B cell (primary cell): Measurements from ENCODE around the gene SLC23A3.

Source experiments
- CTCF ChIP-seq: fragments of 200-600 bp; IDR thresholded peaks from one replicate; pipeline ENCODE4 v1.8.0; 2022; ENCODE audit warnings: antibody characterized with exemption, mild to moderate bottlenecking
- EZH2 ChIP-seq: IDR thresholded peaks from 2 replicates; pipeline ENCODE4 v1.6.1; 2012; ENCODE audit warnings: borderline replicate concordance, low read depth, mild to moderate bottlenecking, moderate library complexity, low read length; ENCODE audit not compliant: insufficient read depth, poor library complexity, severe bottlenecking

- peak; percentile 55 for TF ChIP-seq CTCF
- no peak for TF ChIP-seq EZH2
Observed at GRCh38 chr2:219177552-219178376, 7.9 kb upstream of the SLC23A3 start, which contains the start of gene RETREG2.
